Vagina (tissue), 2 donors: ENCODE measurements around the gene UBL4B.

Experiments
- POLR2A ChIP-seq, 2 donors: fragments of 450-650 bp; IDR thresholded peaks; one replicate each; pipeline ENCODE4 v1.6.1; 2017; ENCODE audit warnings: antibody characterized with exemption in 2 of 2, mild to moderate bottlenecking in 2 of 2, moderate library complexity in 2 of 2
- POLR2AphosphoS5 ChIP-seq, 2 donors: sonication (generic); formaldehyde crosslinking; IDR thresholded peaks; one replicate each; pipeline ENCODE4 v1.9.0; 2017; ENCODE audit warnings: antibody characterized with exemption in 2 of 2, mild to moderate bottlenecking in 2 of 2, low read depth in 1 of 2; ENCODE audit not compliant: insufficient read depth in 1 of 2
- TF ChIP-seq, protein P1 (sequence below), 3 experiments: fragments of 450-650 bp in 2 of 3; fragments of 200-600 bp in 1 of 3; sonication (generic) in 1 of 3; IDR thresholded peaks; one replicate each; pipeline ENCODE4 v1.5.1; 2017 to 2019; ENCODE audit warnings: antibody characterized with exemption in 3 of 3, mild to moderate bottlenecking in 2 of 3, moderate library complexity in 2 of 3

DNA sequence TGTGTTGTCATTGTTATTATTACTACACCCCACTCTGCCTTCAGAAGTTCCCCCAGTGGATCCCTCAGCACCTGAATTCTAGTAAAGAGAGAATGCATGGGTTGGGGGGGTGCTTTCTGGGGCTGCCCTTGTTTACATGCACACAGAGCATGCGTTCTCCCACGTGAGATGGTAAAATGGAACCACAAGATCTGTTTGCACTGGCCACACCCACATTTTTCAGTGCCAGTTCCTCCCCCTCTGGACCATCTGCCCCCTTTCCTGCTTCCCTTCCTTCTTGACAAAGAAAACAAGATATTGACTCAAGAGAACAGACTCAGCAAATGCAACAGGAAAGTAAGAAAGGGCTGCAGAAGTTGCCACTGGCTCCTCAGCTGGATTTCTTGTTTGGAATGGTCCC is 46.9 kb downstream of the UBL4B start:
- TF ChIP-seq, protein P1, sequence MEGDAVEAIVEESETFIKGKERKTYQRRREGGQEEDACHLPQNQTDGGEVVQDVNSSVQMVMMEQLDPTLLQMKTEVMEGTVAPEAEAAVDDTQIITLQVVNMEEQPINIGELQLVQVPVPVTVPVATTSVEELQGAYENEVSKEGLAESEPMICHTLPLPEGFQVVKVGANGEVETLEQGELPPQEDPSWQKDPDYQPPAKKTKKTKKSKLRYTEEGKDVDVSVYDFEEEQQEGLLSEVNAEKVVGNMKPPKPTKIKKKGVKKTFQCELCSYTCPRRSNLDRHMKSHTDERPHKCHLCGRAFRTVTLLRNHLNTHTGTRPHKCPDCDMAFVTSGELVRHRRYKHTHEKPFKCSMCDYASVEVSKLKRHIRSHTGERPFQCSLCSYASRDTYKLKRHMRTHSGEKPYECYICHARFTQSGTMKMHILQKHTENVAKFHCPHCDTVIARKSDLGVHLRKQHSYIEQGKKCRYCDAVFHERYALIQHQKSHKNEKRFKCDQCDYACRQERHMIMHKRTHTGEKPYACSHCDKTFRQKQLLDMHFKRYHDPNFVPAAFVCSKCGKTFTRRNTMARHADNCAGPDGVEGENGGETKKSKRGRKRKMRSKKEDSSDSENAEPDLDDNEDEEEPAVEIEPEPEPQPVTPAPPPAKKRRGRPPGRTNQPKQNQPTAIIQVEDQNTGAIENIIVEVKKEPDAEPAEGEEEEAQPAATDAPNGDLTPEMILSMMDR (IDR thresholded peaks at IDR 0.05), result no peak
- no peak for TF ChIP-seq POLR2AphosphoS5 (IDR thresholded peaks at IDR 0.05; ENCODE audit: insufficient read depth in 1 of 2, low read depth in 1 of 2)
- no peak for TF ChIP-seq POLR2A (IDR thresholded peaks at IDR 0.05)
